ENCODE measurements around the gene PDCD7. TPM values are rescaled to one million over a fixed set of nuclear protein-coding genes. Genes with fewer than 3 reads are reported as not detected.
A peak's percentile ranks its signal among the peaks of the same experiment; 100 is the strongest.

The PDCD7 gene
- total RNA-seq, 1 experiment from 2014 or later, result 23.5 TPM

DNA sequence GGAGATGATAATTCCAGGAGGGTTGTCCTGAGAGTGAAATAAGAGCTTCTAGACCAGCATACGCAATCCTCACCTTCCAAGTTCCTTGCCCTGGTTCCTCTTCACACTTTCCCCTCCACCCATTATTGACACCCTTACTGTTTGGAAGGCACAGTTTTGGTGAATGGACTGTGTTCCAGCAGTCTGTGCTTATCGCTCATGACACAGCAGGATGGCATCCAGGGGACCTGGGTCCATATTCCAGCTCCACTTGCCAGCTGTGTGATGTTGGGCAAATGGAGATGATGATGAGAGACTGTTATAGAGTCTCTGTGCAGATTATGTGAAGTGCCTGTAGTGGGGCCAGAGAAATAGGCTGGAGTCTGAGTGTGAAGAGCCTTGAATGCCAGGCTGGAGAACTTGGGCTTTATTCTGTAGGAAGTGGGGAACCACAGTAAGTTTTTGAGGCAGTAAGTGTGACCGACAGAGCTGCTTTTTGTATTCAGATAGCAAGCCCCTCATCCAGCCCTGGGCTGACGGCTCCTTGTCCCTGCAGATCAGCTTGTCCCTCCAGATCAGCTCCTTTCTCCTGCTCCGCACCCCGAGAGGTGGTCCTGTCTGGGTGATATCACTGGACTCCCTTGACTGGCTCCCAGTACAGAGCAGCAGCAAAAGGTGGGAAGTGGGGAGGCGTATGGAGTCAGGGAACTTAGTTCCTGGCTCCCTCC is 49.0 kb downstream of the PDCD7 start:
- no peak for DNase-seq (ENCODE audit: low spot score)
- ChIA-PET POLR2A (interaction anchor here (3.3 kb wide), 1 partner anchor 17 kb away, joined by 12 read pairs; no protein-coding TSS in a partner anchor), CTCF (interaction anchor here (0.6 to 15.1 kb wide), 12 partner anchors 9 to 432 kb away, joined by 3 to 308 read pairs (median 8); partner anchors contain the start of genes KBTBD13 and RASL12)
- H3K4me3 Mint-ChIP-seq, result no peak overlapping the region
- ATAC-seq, result no peak
- peaks cover 10% of the 10 kb centered on the region for H3K27me3 Mint-ChIP-seq (ENCODE audit: low read depth)
- H3K4me1 Mint-ChIP-seq, result peaks cover 76% of the 10 kb centered on the region
- TF ChIP-seq ZSCAN18 (CRISPR knock-in tag; IDR thresholded peaks at IDR 0.05), result no peak
- H3K36me3 Mint-ChIP-seq, result no peaks in the 10 kb centered on the region
- H3K27ac Mint-ChIP-seq, result 0 out of 2 replicates have a peak overlapping the region, but pooled peaks have one; percentile 6
- H3K9me3 Mint-ChIP-seq, result no peaks in the 10 kb centered on the region

DNA sequence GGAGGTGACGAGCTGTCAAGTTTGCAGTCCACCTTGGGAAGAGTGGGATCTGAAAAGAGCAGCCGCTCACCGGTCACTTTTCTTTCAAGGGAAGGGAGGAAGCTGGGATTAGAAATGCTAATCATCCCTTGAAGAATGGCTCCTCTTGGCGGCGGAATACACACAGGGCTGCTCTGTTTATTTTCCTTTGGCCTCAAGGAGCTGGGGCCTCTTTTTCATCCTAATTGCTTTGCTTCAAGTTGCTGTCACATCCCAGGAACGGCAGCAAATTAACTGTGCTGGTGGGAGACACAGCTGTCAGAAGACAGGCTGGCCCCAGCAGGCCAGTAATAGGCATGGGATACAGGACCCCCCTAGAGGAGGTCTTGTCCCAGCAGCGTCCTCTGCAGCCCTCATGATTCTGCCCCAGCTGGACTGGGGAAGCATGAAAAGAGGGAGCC is 50.3 kb downstream of the PDCD7 start:
- Mint-ChIP-seq H3K27me3 (ENCODE audit: low read depth) (peaks cover 16% of the 10 kb centered on the region), H3K4me3 (peak overlapping the region; percentile 52), H3K9me3 (no peaks in the 10 kb centered on the region), H3K4me1 (peaks cover 72% of the 10 kb centered on the region), H3K27ac (peak overlapping the region; percentile 83), H3K36me3 (no peaks in the 10 kb centered on the region)
- POLR2A ChIA-PET, result interaction anchor here (0.6 to 3.3 kb wide), 3 partner anchors 16 to 23 kb away, joined by 5 to 12 read pairs (median 11); partner anchors contain the start of gene RASL12
- ATAC-seq, result peak; percentile 40
- peak; percentile 42 for DNase-seq (ENCODE audit: low spot score)
- CTCF ChIA-PET, result interaction anchor here (0.5 to 15.1 kb wide), 18 partner anchors 10 to 203 kb away, joined by 3 to 308 read pairs (median 4); partner anchors contain the start of genes CLPX and RASL12
- TF ChIP-seq FOXK1 (CRISPR knock-in tag; IDR thresholded peaks at IDR 0.05) (peak; percentile 47; the same call in 1 of the 2 replicates), NR3C1 (CRISPR knock-in tag; conservative IDR thresholded peaks at IDR 0.05; ENCODE audit: low read depth) (no peak), GRHL2 (CRISPR knock-in tag; IDR thresholded peaks at IDR 0.05; ENCODE audit: insufficient replicate concordance, severe bottlenecking) (no peak)
- TF ChIP-seq, protein P1, sequence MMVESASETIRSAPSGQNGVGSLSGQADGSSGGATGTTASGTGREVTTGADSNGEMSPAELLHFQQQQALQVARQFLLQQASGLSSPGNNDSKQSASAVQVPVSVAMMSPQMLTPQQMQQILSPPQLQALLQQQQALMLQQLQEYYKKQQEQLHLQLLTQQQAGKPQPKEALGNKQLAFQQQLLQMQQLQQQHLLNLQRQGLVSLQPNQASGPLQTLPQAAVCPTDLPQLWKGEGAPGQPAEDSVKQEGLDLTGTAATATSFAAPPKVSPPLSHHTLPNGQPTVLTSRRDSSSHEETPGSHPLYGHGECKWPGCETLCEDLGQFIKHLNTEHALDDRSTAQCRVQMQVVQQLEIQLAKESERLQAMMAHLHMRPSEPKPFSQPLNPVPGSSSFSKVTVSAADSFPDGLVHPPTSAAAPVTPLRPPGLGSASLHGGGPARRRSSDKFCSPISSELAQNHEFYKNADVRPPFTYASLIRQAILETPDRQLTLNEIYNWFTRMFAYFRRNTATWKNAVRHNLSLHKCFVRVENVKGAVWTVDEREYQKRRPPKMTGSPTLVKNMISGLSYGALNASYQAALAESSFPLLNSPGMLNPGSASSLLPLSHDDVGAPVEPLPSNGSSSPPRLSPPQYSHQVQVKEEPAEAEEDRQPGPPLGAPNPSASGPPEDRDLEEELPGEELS (CRISPR knock-in tag; IDR thresholded peaks at IDR 0.05), result no peak

- POLR2A ChIA-PET, result interaction anchor here (2.1 to 3.3 kb wide), 2 partner anchors 15 to 19 kb away, joined by 11 to 12 read pairs; partner anchors contain the start of gene RASL12
- H3K27me3 Mint-ChIP-seq (ENCODE audit: low read depth), result peaks cover 22% of the 10 kb centered on the region
- DNase-seq (ENCODE audit: low spot score) (peak; percentile 48), ATAC-seq (peak; percentile 48)
- peak overlapping the region; percentile 83 for H3K27ac Mint-ChIP-seq
- H3K4me3 Mint-ChIP-seq, result peak overlapping the region; percentile 52
- CTCF ChIA-PET, result interaction anchor here (1.1 to 15.1 kb wide), 13 partner anchors 11 to 203 kb away, joined by 3 to 308 read pairs (median 10); partner anchors contain the start of gene RASL12
- peaks cover 73% of the 10 kb centered on the region for H3K4me1 Mint-ChIP-seq
- H3K36me3 Mint-ChIP-seq, result no peaks in the 10 kb centered on the region
- TF ChIP-seq, protein P2, sequence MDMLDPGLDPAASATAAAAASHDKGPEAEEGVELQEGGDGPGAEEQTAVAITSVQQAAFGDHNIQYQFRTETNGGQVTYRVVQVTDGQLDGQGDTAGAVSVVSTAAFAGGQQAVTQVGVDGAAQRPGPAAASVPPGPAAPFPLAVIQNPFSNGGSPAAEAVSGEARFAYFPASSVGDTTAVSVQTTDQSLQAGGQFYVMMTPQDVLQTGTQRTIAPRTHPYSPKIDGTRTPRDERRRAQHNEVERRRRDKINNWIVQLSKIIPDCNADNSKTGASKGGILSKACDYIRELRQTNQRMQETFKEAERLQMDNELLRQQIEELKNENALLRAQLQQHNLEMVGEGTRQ (CRISPR knock-in tag; IDR thresholded peaks at IDR 0.05), result no peak
- TF ChIP-seq, protein P3, sequence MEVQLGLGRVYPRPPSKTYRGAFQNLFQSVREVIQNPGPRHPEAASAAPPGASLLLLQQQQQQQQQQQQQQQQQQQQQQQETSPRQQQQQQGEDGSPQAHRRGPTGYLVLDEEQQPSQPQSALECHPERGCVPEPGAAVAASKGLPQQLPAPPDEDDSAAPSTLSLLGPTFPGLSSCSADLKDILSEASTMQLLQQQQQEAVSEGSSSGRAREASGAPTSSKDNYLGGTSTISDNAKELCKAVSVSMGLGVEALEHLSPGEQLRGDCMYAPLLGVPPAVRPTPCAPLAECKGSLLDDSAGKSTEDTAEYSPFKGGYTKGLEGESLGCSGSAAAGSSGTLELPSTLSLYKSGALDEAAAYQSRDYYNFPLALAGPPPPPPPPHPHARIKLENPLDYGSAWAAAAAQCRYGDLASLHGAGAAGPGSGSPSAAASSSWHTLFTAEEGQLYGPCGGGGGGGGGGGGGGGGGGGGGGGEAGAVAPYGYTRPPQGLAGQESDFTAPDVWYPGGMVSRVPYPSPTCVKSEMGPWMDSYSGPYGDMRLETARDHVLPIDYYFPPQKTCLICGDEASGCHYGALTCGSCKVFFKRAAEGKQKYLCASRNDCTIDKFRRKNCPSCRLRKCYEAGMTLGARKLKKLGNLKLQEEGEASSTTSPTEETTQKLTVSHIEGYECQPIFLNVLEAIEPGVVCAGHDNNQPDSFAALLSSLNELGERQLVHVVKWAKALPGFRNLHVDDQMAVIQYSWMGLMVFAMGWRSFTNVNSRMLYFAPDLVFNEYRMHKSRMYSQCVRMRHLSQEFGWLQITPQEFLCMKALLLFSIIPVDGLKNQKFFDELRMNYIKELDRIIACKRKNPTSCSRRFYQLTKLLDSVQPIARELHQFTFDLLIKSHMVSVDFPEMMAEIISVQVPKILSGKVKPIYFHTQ (CRISPR knock-in tag; IDR thresholded peaks at IDR 0.05), result no peak
- TF ChIP-seq, protein P4, sequence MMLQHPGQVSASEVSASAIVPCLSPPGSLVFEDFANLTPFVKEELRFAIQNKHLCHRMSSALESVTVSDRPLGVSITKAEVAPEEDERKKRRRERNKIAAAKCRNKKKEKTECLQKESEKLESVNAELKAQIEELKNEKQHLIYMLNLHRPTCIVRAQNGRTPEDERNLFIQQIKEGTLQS (CRISPR knock-in tag; conservative IDR thresholded peaks at IDR 0.05), result no peak
- no peaks in the 10 kb centered on the region for H3K9me3 Mint-ChIP-seq
Measured at GRCh38 chr15:65082303-65082953, 51.2 kb downstream of the PDCD7 start.
